Measurements from ENCODE around the gene PEX11G. TPM values are rescaled to one million over a fixed set of nuclear protein-coding genes. Genes with fewer than 3 reads are reported as not detected.

PEX11G gene
- total and polyA plus RNA-seq, 10 of the 15 experiments (the other 5 are each of a cell fraction or from before 2014, with no cell fraction given), result 0.05 to 1.8 (median 0.73) TPM; not detected in 1

- TF ChIP-seq REST (IDR thresholded peaks at IDR 0.05; ENCODE audit: low read depth, low read length) (no peak), EGR1 (IDR thresholded peaks at IDR 0.05; ENCODE audit: borderline replicate concordance in 1 of 2, low read depth in 2 of 2, low read length in 2 of 2) (no peak), CREM (IDR thresholded peaks at IDR 0.05; ENCODE audit: low read depth) (no peak)
Observed at GRCh38 chr19:7468840-7469239, 20.0 kb downstream of the PEX11G start (continued).

DNA sequence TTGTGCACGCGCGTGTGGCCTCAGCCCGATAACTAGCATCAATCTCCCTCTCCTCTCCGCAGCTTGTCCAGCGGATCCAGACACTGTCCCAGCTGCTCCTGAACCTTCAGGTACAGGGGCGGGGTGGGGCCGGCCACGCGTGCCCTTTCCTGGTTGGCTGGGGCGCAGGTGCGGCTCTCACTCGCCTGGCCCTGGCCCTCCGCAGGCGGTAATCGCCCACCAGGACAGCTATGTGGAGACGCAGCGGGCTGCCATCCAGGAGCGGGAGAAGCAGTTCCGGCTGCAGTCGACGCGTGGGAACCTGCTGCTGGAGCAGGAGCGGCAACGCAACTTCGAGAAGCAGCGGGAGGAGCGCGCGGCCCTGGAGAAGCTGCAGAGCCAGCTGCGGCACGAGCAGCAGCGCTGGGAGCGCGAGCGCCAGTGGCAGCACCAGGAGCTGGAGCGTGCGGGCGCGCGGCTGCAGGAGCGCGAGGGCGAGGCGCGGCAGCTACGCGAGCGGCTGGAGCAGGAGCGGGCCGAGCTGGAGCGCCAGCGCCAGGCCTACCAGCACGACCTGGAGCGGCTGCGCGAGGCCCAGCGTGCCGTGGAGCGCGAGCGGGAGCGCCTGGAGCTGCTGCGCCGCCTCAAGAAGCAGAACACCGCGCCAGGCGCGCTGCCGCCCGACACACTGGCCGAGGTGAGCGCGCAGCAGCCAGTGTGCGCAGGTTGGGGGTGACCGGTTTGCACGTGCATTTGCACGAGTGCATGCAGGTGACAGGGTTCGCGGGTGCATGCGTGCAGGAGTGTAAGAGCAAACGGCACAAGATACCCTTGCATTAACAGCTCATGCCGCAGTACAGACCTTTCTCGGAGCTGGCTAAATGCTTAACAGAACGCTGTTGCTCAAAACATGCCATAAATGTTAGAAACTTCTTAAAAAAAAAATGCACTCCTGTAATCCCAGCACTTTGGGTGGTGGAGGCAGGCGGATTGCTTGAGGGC, 21.5 kb downstream of the PEX11G start:
- no peak overlapping the region for H2AFZ ChIP-seq (ENCODE audit: control insufficient read depth, low read depth, low read length)
- no peak overlapping the region for H3K27ac ChIP-seq (ENCODE audit: control insufficient read depth, insufficient read depth)
- 97% methylated on average over 72 of the region's 86 CpGs for WGBS (ENCODE audit: insufficient coverage, insufficient replicate concordance, low lambda C conversion rate, missing lambda C conversion rate)
- FAIRE-seq (no peak), DNase-seq (ENCODE audit: low read depth, low spot score) (no peak), ATAC-seq (no peak)
- ChIA-PET CTCF (interaction anchor here (0.6 kb wide), 1 partner anchor 518 kb away, joined by 3 read pairs; no protein-coding TSS in a partner anchor), POLR2A (no interaction called here), RAD21 (ENCODE audit: unreplicated experiment) (no interaction called here), SMC1A (ENCODE audit: uncharacterized antibody, unreplicated experiment) (no interaction called here)
- H3K4me2 ChIP-seq (ENCODE audit: control insufficient read depth, insufficient read depth), result no peak overlapping the region
- BruUV-seq (replicated peaks), result no TSS peak
- H4K20me1 ChIP-seq (ENCODE audit: control insufficient read depth, insufficient read depth), result no peaks in the 10 kb centered on the region
- H3K9ac ChIP-seq (ENCODE audit: control insufficient read depth, insufficient read depth, low read length), result no peak overlapping the region
- H3K27me3 ChIP-seq (replicated peaks in 1 of 2; ENCODE audit: control insufficient read depth in 2 of 2, insufficient read depth in 2 of 2, low read length in 1 of 2), result no peaks in the 10 kb centered on the region
- TF ChIP-seq POLR2A (IDR thresholded peaks at IDR 0.05; ENCODE audit: low read depth, low read length) (peak; percentile 30; the same call in 1 of the 2 replicates), CTCF (IDR thresholded peaks at IDR 0.05 in 2 of 3, conservative IDR thresholded peaks at IDR 0.05 in 1 of 3; ENCODE audit: control insufficient read depth in 2 of 3, extremely low read depth in 1 of 3, insufficient read depth in 1 of 3, low read depth in 3 of 3, low read length in 3 of 3) (no peak), ETV6 (conservative IDR thresholded peaks at IDR 0.05 in 1 of 2, IDR thresholded peaks at IDR 0.05 in 1 of 2; ENCODE audit: borderline replicate concordance in 1 of 2, low read depth in 1 of 2) (no peak)
- peaks cover 0 to 43% of the 10 kb centered on the region in 2 experiments; a peak in 2 of 4 replicates for H3K36me3 ChIP-seq (ENCODE audit: control insufficient read depth in 2 of 2, insufficient read depth in 2 of 2, low read length in 1 of 2)
- intact Hi-C loops (cut with micrococcal nuclease; ENCODE audit: unreplicated experiment), result no loop called here
- no peaks in the 10 kb centered on the region for H3K79me2 ChIP-seq (ENCODE audit: control insufficient read depth, insufficient read depth, low read length)
- peaks cover 6% of the 10 kb centered on the region for H3K4me1 ChIP-seq (ENCODE audit: control insufficient read depth, insufficient read depth, low read length)
- in situ Hi-C loops (cut with MboI), result no loop called here
- H3K4me3 ChIP-seq, result no peak overlapping the region
- H3K9me3 ChIP-seq (replicated peaks; ENCODE audit: control insufficient read depth, insufficient read depth, low read length), result no peaks in the 10 kb centered on the region

Measured in GM12878 (cell line).